Lung (tissue), 12 donors: ENCODE results near the gene CHPF. TPM values are rescaled to one million over a fixed set of nuclear protein-coding genes. Genes with fewer than 3 reads are reported as not detected.

Experiments
- ATAC-seq: fragments of 200-7000 bp; cut with Tn5 transposase; one replicate; pipeline ENCODE4 v1.9.1; 2020; ENCODE audit warnings: moderate number of reproducible peaks; ENCODE audit not compliant: insufficient read depth, low FRiP score
- DNase-seq, 3 donors: peaks; one replicate each; pipeline ENCODE4 v3.0.0-alpha.2; 2013 to 2017
- H3K27ac ChIP-seq, 2 donors: one replicate each; pipeline ENCODE4 v1.5.1; 2013; ENCODE audit warnings: mild to moderate bottlenecking in 2 of 2, moderate library complexity in 2 of 2, control low read depth in 1 of 2, inconsistent platforms in 1 of 2, low read depth in 1 of 2, low read length in 1 of 2
- H3K27me3 ChIP-seq, 3 donors: one replicate each; pipeline ENCODE4 v1.5.1; 2013; ENCODE audit warnings: low read length in 2 of 3; ENCODE audit not compliant: control insufficient read depth in 3 of 3, insufficient read depth in 3 of 3
- H3K36me3 ChIP-seq, 4 donors: one replicate each; pipeline ENCODE4 v1.5.1; 2013; ENCODE audit warnings: low read length in 4 of 4, mild to moderate bottlenecking in 1 of 4, moderate library complexity in 1 of 4; ENCODE audit not compliant: control insufficient read depth in 4 of 4, insufficient read depth in 4 of 4
- H3K4me1 ChIP-seq, 5 donors: one replicate each; pipeline ENCODE4 v1.5.1; 2013; ENCODE audit warnings: low read length in 5 of 5, mild to moderate bottlenecking in 2 of 5, moderate library complexity in 1 of 5; ENCODE audit not compliant: control insufficient read depth in 5 of 5, insufficient read depth in 5 of 5
- H3K4me3 ChIP-seq: one replicate; pipeline ENCODE4 v1.5.1; 2013; ENCODE audit warnings: mild to moderate bottlenecking, control low read depth, moderate library complexity
- H3K9ac ChIP-seq, 2 donors: one replicate each; pipeline ENCODE4 v1.5.1; 2013; ENCODE audit warnings: low read length in 2 of 2, control low read depth in 1 of 2; ENCODE audit not compliant: insufficient read depth in 1 of 2
- H3K9me3 ChIP-seq, 4 donors: one replicate each; pipeline ENCODE4 v1.5.1; 2013; ENCODE audit warnings: low read length in 3 of 4, mild to moderate bottlenecking in 1 of 4, moderate library complexity in 1 of 4; ENCODE audit not compliant: control insufficient read depth in 4 of 4, insufficient read depth in 3 of 4
- CTCF ChIP-seq: IDR thresholded peaks from 2 replicates; pipeline ENCODE4 v1.5.1; 2012; ENCODE audit warnings: mild to moderate bottlenecking; ENCODE audit errors: control extremely low read depth, extremely low read depth
- WGBS, 2 donors: extraction: QIAGEN DNeasy Blood & Tissue Kit; methylation state at CpG; one replicate each; pipeline ENCODE4 v1.1.7; 2013; 5-methylcytosine and 5-hydroxymethylcytosine counted together
- polyA plus RNA-seq, 2 donors: library from polyadenylated mRNA; stranded (reverse); fragments of 200-250 nt; gene quantifications; one replicate each; pipeline ENCODE4 v1.2.1, GENCODE V29; 2013
- total RNA-seq, 2 donors: library from RNA; depleted of rRNA in 1 of 2; stranded (reverse); fragments of >200 nt in 1 of 2; gene quantifications; one replicate each; pipeline ENCODE4 v1.2.1, GENCODE V29; 2014 to 2021
- donor health status: control.
- donor health status: control.
- donor health status: Bipolar disorder and iron deficiency.
- donor health status: healthy.
- donor health status: DM: yes; HTN: yes; CAD: no.

The CHPF gene
- total and polyA plus RNA-seq, 4 donors: 42.7 to 89.6 (median 58.1) TPM

- H3K27me3 ChIP-seq: peaks cover 0 to under 1% (median 0%) of the 10 kb centered on the region in 3 donors
- no peaks in the 10 kb centered on the region for H3K9me3 ChIP-seq
- ATAC-seq (no peak), DNase-seq (no peak)
- H3K4me1 ChIP-seq: peaks cover 0 to 29% (median 0%) of the 10 kb centered on the region in 5 donors
- H3K9ac ChIP-seq: no peak overlapping the region
- WGBS, 2 donors: 81 to 90% methylated on average over 16 of the region's 16 CpGs
- no peak for TF ChIP-seq CTCF
- no peak overlapping the region for H3K27ac ChIP-seq
- peaks cover 3 to 13% (median 11%) of the 10 kb centered on the region in 4 donors for H3K36me3 ChIP-seq
- H3K4me3 ChIP-seq: no peak overlapping the region
Measured at GRCh38 chr2:219536425-219536824, 7.2 kb downstream of the CHPF start.

- 83 to 95% methylated on average over 6 of the region's 6 CpGs for WGBS, 2 donors
- H3K27me3 ChIP-seq: peaks cover 0 to 13% (median 12%) of the 10 kb centered on the region in 3 donors
Measured at GRCh38 chr2:219533930-219534661, 9.5 kb downstream of the CHPF start.

GRCh38 chr2:219532378-219532649 is 11.3 kb downstream of the CHPF start:
- no peak for ATAC-seq
- no peak for DNase-seq
- WGBS, 2 donors: 80 to 85% methylated on average over 8 of the region's 8 CpGs
- Histone ChIP-seq H3K4me3 (no peak overlapping the region), H3K36me3 (no peaks in the 10 kb centered on the region), H3K27me3 (peaks cover 0 to 27% (median 22%) of the 10 kb centered on the region in 3 donors), H3K9me3 (no peaks in the 10 kb centered on the region), H3K4me1 (peaks cover 0 to 13% (median 0%) of the 10 kb centered on the region in 5 donors), H3K27ac (no peak overlapping the region), H3K9ac (no peak overlapping the region)
- no peak for TF ChIP-seq CTCF

More at GRCh38 chr2:219533930-219534661, 9.5 kb downstream of the CHPF start:
- DNase-seq (no peak), ATAC-seq (no peak)
- TF ChIP-seq CTCF: no peak
- H3K9me3 ChIP-seq: no peaks in the 10 kb centered on the region
- H3K27ac ChIP-seq: no peak overlapping the region
- H3K36me3 ChIP-seq: peaks cover 0 to 2% (median 0%) of the 10 kb centered on the region in 4 donors
- peaks cover 0 to 30% (median 0%) of the 10 kb centered on the region in 5 donors for H3K4me1 ChIP-seq
- H3K9ac ChIP-seq: no peak overlapping the region
- no peak overlapping the region for H3K4me3 ChIP-seq
